ENCODE measurements around the gene USP32.

The USP32 gene

DNA sequence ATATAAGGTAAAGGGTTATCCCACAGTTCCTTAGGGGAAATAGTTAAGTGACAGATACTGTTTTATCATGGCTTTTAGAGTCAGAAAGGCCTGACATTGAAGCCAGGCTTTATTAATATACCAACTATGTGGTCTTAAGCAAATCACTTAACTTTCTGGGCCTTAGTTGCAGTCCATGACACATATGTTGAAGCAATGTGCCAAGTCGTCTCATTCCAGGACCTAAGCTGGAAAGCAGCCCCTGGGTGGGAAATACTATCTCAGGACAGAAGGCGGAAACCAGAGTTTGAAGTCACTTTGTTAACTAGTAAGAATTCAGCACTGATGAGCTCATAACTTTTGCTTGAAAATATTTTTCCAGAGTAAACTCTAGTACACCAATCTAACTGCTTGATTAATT is 80.0 kb downstream of the USP32 start:
- Histone ChIP-seq H3K9me2 (replicated peaks; ENCODE audit: low read depth, low read length) (no peaks in the 10 kb centered on the region), H3K79me2 (ENCODE audit: insufficient read depth, low read length) (peaks cover 71% of the 10 kb centered on the region), H3K27me3 (ENCODE audit: insufficient read depth, low read length, poor library complexity, severe bottlenecking) (no peaks in the 10 kb centered on the region)

DNA sequence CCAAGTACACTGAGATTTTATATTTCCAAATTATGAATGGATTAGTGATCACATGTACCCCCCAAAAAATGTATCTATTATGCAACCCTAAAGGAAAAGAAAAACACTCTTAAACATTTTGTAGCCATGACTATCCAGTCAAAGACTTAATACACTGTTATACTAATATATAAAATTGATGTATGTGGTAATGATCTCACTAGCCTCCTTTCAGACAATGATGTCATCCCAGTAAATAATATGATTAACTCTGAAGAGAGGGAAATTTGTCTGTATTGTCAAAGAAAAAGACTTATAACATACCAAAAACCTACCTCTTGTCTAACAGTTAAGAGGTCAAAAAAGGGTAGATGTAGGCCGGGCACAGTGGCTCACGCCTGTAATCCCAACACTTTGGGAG is 80.7 kb downstream of the USP32 start:
- Histone ChIP-seq H3K79me2 (ENCODE audit: insufficient read depth, low read length) (peaks cover 65% of the 10 kb centered on the region), H4K20me1 (ENCODE audit: insufficient read depth, low read length, poor library complexity, severe bottlenecking) (peaks cover 23% of the 10 kb centered on the region), H3K4me3 (ENCODE audit: low read length, poor library complexity, severe bottlenecking) (no peak overlapping the region), H2AFZ (ENCODE audit: low read length) (no peak overlapping the region), H3K9ac (ENCODE audit: low read depth, low read length, poor library complexity, severe bottlenecking) (no peak overlapping the region), H3K4me2 (ENCODE audit: low read depth, low read length, poor library complexity, severe bottlenecking) (no peak overlapping the region), H3F3A (ENCODE audit: low read depth) (no peaks in the 10 kb centered on the region), H3K9me2 (replicated peaks; ENCODE audit: low read depth, low read length) (no peaks in the 10 kb centered on the region), H3K36me3 (ENCODE audit: insufficient read depth, low read length) (peaks cover 5% of the 10 kb centered on the region; the same call in 1 of the 2 replicates), H3K27me3 (ENCODE audit: insufficient read depth, low read length, poor library complexity, severe bottlenecking) (no peaks in the 10 kb centered on the region), H3K4me1 (ENCODE audit: insufficient read depth, low read length, poor library complexity, severe bottlenecking) (no peaks in the 10 kb centered on the region), H3K9me3 (ENCODE audit: insufficient read depth, low read depth, low read length) (no peaks in the 10 kb centered on the region)
- no peak for TF ChIP-seq CTCF (conservative IDR thresholded peaks at IDR 0.05; ENCODE audit: low read length)
- TF ChIP-seq EZH2phosphoT487 (IDR thresholded peaks at IDR 0.05; ENCODE audit: borderline replicate concordance): no peak

More for the DNA sequence above, 80.0 kb downstream of the USP32 start:
- Histone ChIP-seq H4K20me1 (ENCODE audit: insufficient read depth, low read length, poor library complexity, severe bottlenecking) (peaks cover 23% of the 10 kb centered on the region), H3K9me3 (ENCODE audit: insufficient read depth, low read depth, low read length) (no peaks in the 10 kb centered on the region), H3K4me2 (ENCODE audit: low read depth, low read length, poor library complexity, severe bottlenecking) (no peak overlapping the region), H3K36me3 (ENCODE audit: insufficient read depth, low read length) (peaks cover 5% of the 10 kb centered on the region; the same call in 1 of the 2 replicates), H3K4me1 (ENCODE audit: insufficient read depth, low read length, poor library complexity, severe bottlenecking) (no peaks in the 10 kb centered on the region), H2AFZ (ENCODE audit: low read length) (no peak overlapping the region), H3K9ac (ENCODE audit: low read depth, low read length, poor library complexity, severe bottlenecking) (no peak overlapping the region), H3F3A (ENCODE audit: low read depth) (no peaks in the 10 kb centered on the region), H3K4me3 (ENCODE audit: low read length, poor library complexity, severe bottlenecking) (no peak overlapping the region)
- TF ChIP-seq CTCF (conservative IDR thresholded peaks at IDR 0.05; ENCODE audit: low read length) (no peak), EZH2phosphoT487 (IDR thresholded peaks at IDR 0.05; ENCODE audit: borderline replicate concordance) (no peak)

- no peaks in the 10 kb centered on the region for H3K27me3 ChIP-seq (ENCODE audit: insufficient read depth, low read length, poor library complexity, severe bottlenecking)
- H3K4me1 ChIP-seq (ENCODE audit: insufficient read depth, low read length, poor library complexity, severe bottlenecking): peaks cover 7% of the 10 kb centered on the region
- no peak overlapping the region for H2AFZ ChIP-seq (ENCODE audit: low read length)
- H3K4me3 ChIP-seq (ENCODE audit: low read length, poor library complexity, severe bottlenecking): no peak overlapping the region
- peaks cover 54% of the 10 kb centered on the region for H3K79me2 ChIP-seq (ENCODE audit: insufficient read depth, low read length)
- no peaks in the 10 kb centered on the region; the same call in 1 of the 2 replicates for H3K9me3 ChIP-seq (ENCODE audit: insufficient read depth, low read depth, low read length)
- no peak overlapping the region for H3K9ac ChIP-seq (ENCODE audit: low read depth, low read length, poor library complexity, severe bottlenecking)
- H4K20me1 ChIP-seq (ENCODE audit: insufficient read depth, low read length, poor library complexity, severe bottlenecking): no peaks in the 10 kb centered on the region
- no peak overlapping the region for H3K4me2 ChIP-seq (ENCODE audit: low read depth, low read length, poor library complexity, severe bottlenecking)
- H3F3A ChIP-seq (ENCODE audit: low read depth): no peaks in the 10 kb centered on the region
- TF ChIP-seq EZH2phosphoT487 (IDR thresholded peaks at IDR 0.05; ENCODE audit: borderline replicate concordance): no peak
- TF ChIP-seq CTCF (conservative IDR thresholded peaks at IDR 0.05; ENCODE audit: low read length): no peak
- no peaks in the 10 kb centered on the region for H3K9me2 ChIP-seq (replicated peaks; ENCODE audit: low read depth, low read length)
- H3K36me3 ChIP-seq (ENCODE audit: insufficient read depth, low read length): peaks cover 13% of the 10 kb centered on the region; the same call in 1 of the 2 replicates
Observed at GRCh38 chr17:60305141-60305540, 86.8 kb downstream of the USP32 start.

Measured in Loucy (cell line).